HepG2 (cell line): Measurements from ENCODE around the gene REEP6. TPM values are rescaled to one million over a fixed set of nuclear protein-coding genes. Genes with fewer than 3 reads are reported as not detected.
A peak's percentile ranks its signal among the peaks of the same experiment; 100 is the strongest.

Experiments used
- ATAC-seq: fragments of 200-7000 bp; cut with Tn5 transposase; 3 replicates; pipeline ENCODE4 v1.9.1; 2020; ENCODE audit warnings: mild to moderate bottlenecking, moderate library complexity
- BruUV-seq: library from RNA; stranded (reverse); fragments of 400-500 nt; replicated peaks from 2 replicates; lab custom pipeline; 2021; lab: Mats Ljungman, UMichigan
- CTCF ChIA-PET: fragments of 300-600 bp; formaldehyde crosslinking; extraction: SDS; loops from one replicate; lab custom pipeline; 2021; ENCODE audit warnings: low total read pairs, inconsistent platforms, low intra/inter-chr PET ratio; lab: Yijun Ruan, JAX
- POLR2A ChIA-PET: fragments of 350-600 bp; sonication (Branson Sonifier 250); formaldehyde crosslinking; loops from one replicate; lab custom pipeline; 2020; ENCODE audit warnings: antibody characterized with exemption, inconsistent platforms; lab: Yijun Ruan, JAX
- DNase-seq: peaks from one replicate; pipeline ENCODE4 v3.0.0-alpha.2; 2015; ENCODE audit warnings: low spot score
- FAIRE-seq: peaks from 3 replicates; lab custom pipeline; 2011; peaks lifted over from hg19 to GRCh38; lab: Jason Lieb, UNC
- H2AFZ ChIP-seq: one replicate; pipeline ENCODE4 v1.6.1; 2011; ENCODE audit warnings: low read length, inconsistent platforms
- H3K27ac ChIP-seq: fragments of 300-600 bp; 3 replicates; pipeline ENCODE4 v1.8.0; 2011; ENCODE audit warnings: mixed run types, mild to moderate bottlenecking, mixed read lengths, low read length, inconsistent platforms; ENCODE audit not compliant: insufficient read depth; ENCODE audit errors: extremely low read length
- H3K27me3 ChIP-seq, 2 experiments: fragments of 200-600 bp in 1 of 2; 2 replicates in 1 of 2; 3 replicates in 1 of 2; pipeline versions ENCODE4 v1.6.0 to v1.8.0; 2011; ENCODE audit warnings: low read length in 2 of 2, mild to moderate bottlenecking in 2 of 2, moderate library complexity in 2 of 2, inconsistent platforms in 1 of 2; ENCODE audit not compliant: insufficient read depth in 2 of 2, control insufficient read depth in 1 of 2
- H3K36me3 ChIP-seq, 2 experiments: fragments of 200-600 bp in 1 of 2; replicated peaks in 1 of 2; 2 replicates in 1 of 2; 3 replicates in 1 of 2; pipeline versions ENCODE4 v1.5.1 to v1.8.0; 2011; ENCODE audit warnings: low read length in 2 of 2, inconsistent platforms in 1 of 2; ENCODE audit not compliant: insufficient read depth in 2 of 2, control insufficient read depth in 1 of 2
- H3K4me1 ChIP-seq: 2 replicates; pipeline ENCODE4 v1.5.1; 2012; ENCODE audit warnings: low read length, inconsistent platforms; ENCODE audit not compliant: insufficient read depth
- H3K4me2 ChIP-seq: 2 replicates; pipeline ENCODE4 v1.6.0; 2011; ENCODE audit warnings: low read depth, low read length, inconsistent platforms
- H3K4me3 ChIP-seq, 3 experiments: fragments of 200-600 bp in 1 of 3; sonication (generic), shearing (Covaris generic) in 1 of 3; replicated peaks in 1 of 3; 2 replicates each; pipeline ENCODE4 v1.5.1; 2011 to 2016; ENCODE audit warnings: low read length in 3 of 3, inconsistent platforms in 2 of 3, low read depth in 2 of 3, mild to moderate bottlenecking in 2 of 3, control low read depth in 1 of 3, mixed read lengths in 1 of 3; ENCODE audit not compliant: insufficient read depth in 1 of 3
- H3K79me2 ChIP-seq: one replicate; pipeline ENCODE4 v1.6.1; 2011; ENCODE audit warnings: low read length, inconsistent platforms; ENCODE audit not compliant: insufficient read depth
- H3K9ac ChIP-seq: 2 replicates; pipeline ENCODE4 v1.6.0; 2011; ENCODE audit warnings: mild to moderate bottlenecking, low read depth, low read length, inconsistent platforms; ENCODE audit not compliant: insufficient read depth
- H3K9me3 ChIP-seq: 2 replicates; pipeline ENCODE4 v1.5.1; 2012; ENCODE audit warnings: mild to moderate bottlenecking, low read length
- H4K20me1 ChIP-seq: 2 replicates; pipeline ENCODE4 v1.6.0; 2011; ENCODE audit warnings: inconsistent platforms, mild to moderate bottlenecking, low read length, moderate library complexity; ENCODE audit not compliant: insufficient read depth
- ARNT ChIP-seq: fragments of 450-650 bp; IDR thresholded peaks from 2 replicates; pipeline ENCODE4 v1.6.1; 2017
- CBX5 ChIP-seq: sonication (generic); formaldehyde crosslinking; IDR thresholded peaks from 2 replicates; pipeline ENCODE4 v1.4.0; 2020; ENCODE audit warnings: missing genetic modification reagents, borderline replicate concordance
- CREM ChIP-seq, 2 experiments: sonication (generic) in 1 of 2; formaldehyde crosslinking in 1 of 2; IDR thresholded peaks; 2 replicates each; pipeline versions ENCODE4 v1.4.0 to v1.6.1; 2016 to 2020; ENCODE audit warnings: antibody characterized with exemption in 1 of 2, mild to moderate bottlenecking in 1 of 2, missing genetic modification reagents in 1 of 2
- FOXO1 ChIP-seq: sonication (generic); formaldehyde crosslinking; IDR thresholded peaks from 2 replicates; pipeline ENCODE4 v1.4.0; 2020; ENCODE audit warnings: missing genetic modification reagents
- KDM2A ChIP-seq: sonication (generic); formaldehyde crosslinking; IDR thresholded peaks from 2 replicates; pipeline ENCODE4 v1.4.0; 2020; ENCODE audit warnings: low read depth, missing genetic modification reagents, borderline replicate concordance
- MXD4 ChIP-seq: IDR thresholded peaks from 2 replicates; pipeline ENCODE4 v1.6.1; 2016; ENCODE audit warnings: mild to moderate bottlenecking, missing biosample characterization, missing genetic modification reagents
- TAF1 ChIP-seq: sonication (generic); formaldehyde crosslinking; IDR thresholded peaks from 2 replicates; pipeline ENCODE4 v1.4.0; 2020; ENCODE audit warnings: missing genetic modification reagents
- U2AF2 ChIP-seq: fragments of 200-400 bp; formaldehyde crosslinking; IDR thresholded peaks from 2 replicates; pipeline ENCODE4 v1.6.1; 2017; ENCODE audit warnings: low read depth, mild to moderate bottlenecking, low read length
- ZFP37 ChIP-seq: sonication (generic); formaldehyde crosslinking; IDR thresholded peaks from 2 replicates; pipeline ENCODE4 v1.4.0; 2020; ENCODE audit warnings: missing genetic modification reagents, borderline replicate concordance
- ZFP41 ChIP-seq: sonication (generic); formaldehyde crosslinking; IDR thresholded peaks from 2 replicates; pipeline ENCODE4 v1.4.0; 2020; ENCODE audit warnings: mild to moderate bottlenecking, missing genetic modification reagents, borderline replicate concordance
- ZFP62 ChIP-seq: sonication (generic); formaldehyde crosslinking; IDR thresholded peaks from 2 replicates; pipeline ENCODE4 v1.4.0; 2020; ENCODE audit warnings: missing genetic modification reagents
- ZNF75D ChIP-seq: sonication (generic); formaldehyde crosslinking; IDR thresholded peaks from 2 replicates; pipeline ENCODE4 v1.8.1; 2023; ENCODE audit warnings: missing genetic modification reagents, mild to moderate bottlenecking, borderline replicate concordance
- ZSCAN25 ChIP-seq: sonication (generic); formaldehyde crosslinking; IDR thresholded peaks from 2 replicates; pipeline ENCODE4 v1.8.0; 2022; ENCODE audit warnings: mild to moderate bottlenecking, missing genetic modification reagents
- WGBS: methylation state at CpG from one replicate; pipeline ENCODE4 v1.1.6; 2017; ENCODE audit warnings: low lambda C conversion rate; 5-methylcytosine and 5-hydroxymethylcytosine counted together
- in situ Hi-C: cut with HindIII; loops from 2 replicates; pipeline ENCODE4 v1.10.0; 2017; ENCODE audit warnings: low pct_unique_long_range_greater_than_20kb; ENCODE audit not compliant: extremely low pct_ligation_motif_present
- intact Hi-C: fragments of 100-400 bp; cut with micrococcal nuclease; formaldehyde crosslinking; loops from one replicate; pipeline ENCODE4 v1.10.0; 2022; ENCODE audit not compliant: unreplicated experiment
- polyA plus RNA-seq, 8 experiments: library from polyadenylated mRNA; depleted of rRNA in 3 of 8; stranded (reverse) in 7 of 8; unstranded in 1 of 8; fragments of >200 nt; fragmentation: Illumina TruSeq in 4 of 8; extraction: Trizol in 4 of 8; gene quantifications; 2 replicates each; pipeline versions ENCODE4 v1.2.1 to v1.2.3, GENCODE V29; 2011 to 2016; ENCODE audit warnings: low read depth in 4 of 8, missing spikeins in 1 of 8, mixed read lengths in 1 of 8; ENCODE audit not compliant: insufficient read depth in 1 of 8
- total RNA-seq, 5 experiments: library from RNA; depleted of rRNA; stranded (reverse); fragments of >200 nt; fragmentation: Illumina TruSeq; extraction: Trizol; gene quantifications; 2 replicates each; pipeline ENCODE4 v1.2.3, GENCODE V29; 2016; ENCODE audit warnings: low read depth in 1 of 5
- TF ChIP-seq, protein P1 (sequence below): sonication (generic); formaldehyde crosslinking; IDR thresholded peaks from 2 replicates; pipeline ENCODE4 v1.5.1; 2020; ENCODE audit warnings: missing genetic modification reagents, mild to moderate bottlenecking, borderline replicate concordance
- TF ChIP-seq, protein P2 (sequence below): sonication (generic); formaldehyde crosslinking; conservative IDR thresholded peaks from 2 replicates; pipeline ENCODE4 v1.4.0; 2020; ENCODE audit warnings: mild to moderate bottlenecking, missing genetic modification reagents, moderate library complexity
- TF ChIP-seq, protein P3 (sequence below): sonication (generic); formaldehyde crosslinking; IDR thresholded peaks from 2 replicates; pipeline ENCODE4 v1.5.1; 2020; ENCODE audit warnings: missing genetic modification reagents, mild to moderate bottlenecking, borderline replicate concordance
- TF ChIP-seq, protein P4 (sequence below): sonication (generic); formaldehyde crosslinking; IDR thresholded peaks from 2 replicates; pipeline ENCODE4 v1.8.0; 2022; ENCODE audit warnings: mild to moderate bottlenecking, missing genetic modification reagents, borderline replicate concordance

REEP6 gene
- total and polyA plus RNA-seq, 2 of the 13 experiments (the other 11 are each of a cell fraction or from before 2014, with no cell fraction given): 10.0 to 28.8 TPM

DNA sequence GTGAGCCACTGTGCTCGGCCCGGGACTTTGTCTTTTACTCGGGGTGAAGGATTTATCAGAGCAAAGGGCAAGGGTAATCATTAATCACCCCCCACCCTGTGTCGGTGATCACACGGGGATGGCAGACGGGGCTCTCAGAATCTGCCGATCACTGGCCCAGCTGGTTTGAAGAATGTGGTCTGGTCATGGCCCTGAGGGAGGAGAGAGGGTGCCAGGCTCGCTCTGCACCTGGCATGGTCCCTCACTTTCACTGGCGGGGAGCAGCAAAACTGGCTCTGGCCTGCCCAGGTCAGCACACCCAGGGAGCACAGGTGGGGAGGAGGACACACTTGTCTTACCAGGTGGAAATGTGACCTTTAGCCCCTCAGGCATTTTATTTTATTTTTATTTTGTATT is 10.2 kb downstream of the REEP6 start:
- ATAC-seq (peak; percentile 54), FAIRE-seq (no peak), DNase-seq (no peak)
- Histone ChIP-seq H3K79me2 (no peaks in the 10 kb centered on the region), H3K36me3 (no peaks in the 10 kb centered on the region), H3K9me3 (no peaks in the 10 kb centered on the region), H3K4me3 (peak overlapping the region in 1 of 3 experiments; percentile 23; a peak in 2 of 6 replicates), H3K4me1 (peaks cover 35% of the 10 kb centered on the region), H3K9ac (no peak overlapping the region), H4K20me1 (no peaks in the 10 kb centered on the region), H2AFZ (no peak overlapping the region), H3K27me3 (no peaks in the 10 kb centered on the region), H3K27ac (no peak overlapping the region), H3K4me2 (peak overlapping the region; percentile 58)
- intact Hi-C loops: no loop called here
- WGBS: 0% methylated on average over 1 of the region's 9 CpGs
- POLR2A ChIA-PET: interaction anchor here (1.1 kb wide), 1 partner anchor 10 kb away, joined by 3 read pairs; no protein-coding TSS in a partner anchor
- no TSS peak for BruUV-seq
- CTCF ChIA-PET: no interaction called here
- in situ Hi-C loops: no loop called here
- TF ChIP-seq ZNF75D (no peak), U2AF2 (no peak), FOXO1 (CRISPR knock-in tag) (no peak), CBX5 (CRISPR knock-in tag) (no peak), CREM (IDR thresholded peaks at IDR 0.05) (no peak), CREM (CRISPR knock-in tag; IDR thresholded peaks at IDR 0.05) (no peak), ARNT (no peak), ZSCAN25 (CRISPR knock-in tag) (0 out of 2 replicates have a peak, but pooled peaks have one; percentile 27), ZFP62 (CRISPR knock-in tag) (no peak), MXD4 (no peak), ZFP41 (no peak), TAF1 (CRISPR knock-in tag) (no peak), KDM2A (no peak), ZFP37 (CRISPR knock-in tag) (no peak)
- TF ChIP-seq, protein P1, sequence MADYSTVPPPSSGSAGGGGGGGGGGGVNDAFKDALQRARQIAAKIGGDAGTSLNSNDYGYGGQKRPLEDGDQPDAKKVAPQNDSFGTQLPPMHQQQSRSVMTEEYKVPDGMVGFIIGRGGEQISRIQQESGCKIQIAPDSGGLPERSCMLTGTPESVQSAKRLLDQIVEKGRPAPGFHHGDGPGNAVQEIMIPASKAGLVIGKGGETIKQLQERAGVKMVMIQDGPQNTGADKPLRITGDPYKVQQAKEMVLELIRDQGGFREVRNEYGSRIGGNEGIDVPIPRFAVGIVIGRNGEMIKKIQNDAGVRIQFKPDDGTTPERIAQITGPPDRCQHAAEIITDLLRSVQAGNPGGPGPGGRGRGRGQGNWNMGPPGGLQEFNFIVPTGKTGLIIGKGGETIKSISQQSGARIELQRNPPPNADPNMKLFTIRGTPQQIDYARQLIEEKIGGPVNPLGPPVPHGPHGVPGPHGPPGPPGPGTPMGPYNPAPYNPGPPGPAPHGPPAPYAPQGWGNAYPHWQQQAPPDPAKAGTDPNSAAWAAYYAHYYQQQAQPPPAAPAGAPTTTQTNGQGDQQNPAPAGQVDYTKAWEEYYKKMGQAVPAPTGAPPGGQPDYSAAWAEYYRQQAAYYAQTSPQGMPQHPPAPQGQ (CRISPR knock-in tag): no peak
- TF ChIP-seq, protein P2, sequence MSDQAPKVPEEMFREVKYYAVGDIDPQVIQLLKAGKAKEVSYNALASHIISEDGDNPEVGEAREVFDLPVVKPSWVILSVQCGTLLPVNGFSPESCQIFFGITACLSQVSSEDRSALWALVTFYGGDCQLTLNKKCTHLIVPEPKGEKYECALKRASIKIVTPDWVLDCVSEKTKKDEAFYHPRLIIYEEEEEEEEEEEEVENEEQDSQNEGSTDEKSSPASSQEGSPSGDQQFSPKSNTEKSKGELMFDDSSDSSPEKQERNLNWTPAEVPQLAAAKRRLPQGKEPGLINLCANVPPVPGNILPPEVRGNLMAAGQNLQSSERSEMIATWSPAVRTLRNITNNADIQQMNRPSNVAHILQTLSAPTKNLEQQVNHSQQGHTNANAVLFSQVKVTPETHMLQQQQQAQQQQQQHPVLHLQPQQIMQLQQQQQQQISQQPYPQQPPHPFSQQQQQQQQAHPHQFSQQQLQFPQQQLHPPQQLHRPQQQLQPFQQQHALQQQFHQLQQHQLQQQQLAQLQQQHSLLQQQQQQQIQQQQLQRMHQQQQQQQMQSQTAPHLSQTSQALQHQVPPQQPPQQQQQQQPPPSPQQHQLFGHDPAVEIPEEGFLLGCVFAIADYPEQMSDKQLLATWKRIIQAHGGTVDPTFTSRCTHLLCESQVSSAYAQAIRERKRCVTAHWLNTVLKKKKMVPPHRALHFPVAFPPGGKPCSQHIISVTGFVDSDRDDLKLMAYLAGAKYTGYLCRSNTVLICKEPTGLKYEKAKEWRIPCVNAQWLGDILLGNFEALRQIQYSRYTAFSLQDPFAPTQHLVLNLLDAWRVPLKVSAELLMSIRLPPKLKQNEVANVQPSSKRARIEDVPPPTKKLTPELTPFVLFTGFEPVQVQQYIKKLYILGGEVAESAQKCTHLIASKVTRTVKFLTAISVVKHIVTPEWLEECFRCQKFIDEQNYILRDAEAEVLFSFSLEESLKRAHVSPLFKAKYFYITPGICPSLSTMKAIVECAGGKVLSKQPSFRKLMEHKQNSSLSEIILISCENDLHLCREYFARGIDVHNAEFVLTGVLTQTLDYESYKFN (CRISPR knock-in tag): 0 out of 2 replicates have a peak, but pooled peaks have one; percentile 19
- TF ChIP-seq, protein P3, sequence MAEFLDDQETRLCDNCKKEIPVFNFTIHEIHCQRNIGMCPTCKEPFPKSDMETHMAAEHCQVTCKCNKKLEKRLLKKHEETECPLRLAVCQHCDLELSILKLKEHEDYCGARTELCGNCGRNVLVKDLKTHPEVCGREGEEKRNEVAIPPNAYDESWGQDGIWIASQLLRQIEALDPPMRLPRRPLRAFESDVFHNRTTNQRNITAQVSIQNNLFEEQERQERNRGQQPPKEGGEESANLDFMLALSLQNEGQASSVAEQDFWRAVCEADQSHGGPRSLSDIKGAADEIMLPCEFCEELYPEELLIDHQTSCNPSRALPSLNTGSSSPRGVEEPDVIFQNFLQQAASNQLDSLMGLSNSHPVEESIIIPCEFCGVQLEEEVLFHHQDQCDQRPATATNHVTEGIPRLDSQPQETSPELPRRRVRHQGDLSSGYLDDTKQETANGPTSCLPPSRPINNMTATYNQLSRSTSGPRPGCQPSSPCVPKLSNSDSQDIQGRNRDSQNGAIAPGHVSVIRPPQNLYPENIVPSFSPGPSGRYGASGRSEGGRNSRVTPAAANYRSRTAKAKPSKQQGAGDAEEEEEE (CRISPR knock-in tag): no peak
- TF ChIP-seq, protein P4, sequence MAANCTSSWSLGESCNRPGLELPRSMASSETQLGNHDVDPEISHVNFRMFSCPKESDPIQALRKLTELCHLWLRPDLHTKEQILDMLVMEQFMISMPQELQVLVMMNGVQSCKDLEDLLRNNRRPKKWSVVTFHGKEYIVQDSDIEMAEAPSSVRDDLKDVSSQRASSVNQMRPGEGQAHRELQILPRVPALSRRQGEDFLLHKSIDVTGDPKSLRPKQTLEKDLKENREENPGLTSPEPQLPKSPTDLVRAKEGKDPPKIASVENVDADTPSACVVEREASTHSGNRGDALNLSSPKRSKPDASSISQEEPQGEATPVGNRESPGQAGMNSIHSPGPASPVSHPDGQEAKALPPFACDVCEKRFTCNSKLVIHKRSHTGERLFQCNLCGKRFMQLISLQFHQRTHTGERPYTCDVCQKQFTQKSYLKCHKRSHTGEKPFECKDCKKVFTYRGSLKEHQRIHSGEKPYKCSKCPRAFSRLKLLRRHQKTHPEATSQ (CRISPR knock-in tag): no peak
